Measurements from ENCODE around the gene SAAL1.
A peak's percentile ranks its signal among the peaks of the same experiment; 100 is the strongest.
"Not testable (repeated sequence)": the region's sequence is repeated elsewhere in the genome, so short reads cannot be mapped to it uniquely, and the experiment has no call there.

Gene SAAL1

GRCh38 chr11:18105802-18106574, at the start of gene SAAL1:
Gene SAAL1 (minus strand): TSS chr11:18106082. CDS start chr11:18106041, 41 bp downstream.
- DNase-seq, result peak; percentile 75

- DNase-seq, result no peak
Measured at GRCh38 chr11:18151581-18151980, 45.7 kb upstream of the SAAL1 start.

GRCh38 chr11:18145837-18146236, 40.0 kb upstream of the SAAL1 start:
- no peak for DNase-seq

DNA sequence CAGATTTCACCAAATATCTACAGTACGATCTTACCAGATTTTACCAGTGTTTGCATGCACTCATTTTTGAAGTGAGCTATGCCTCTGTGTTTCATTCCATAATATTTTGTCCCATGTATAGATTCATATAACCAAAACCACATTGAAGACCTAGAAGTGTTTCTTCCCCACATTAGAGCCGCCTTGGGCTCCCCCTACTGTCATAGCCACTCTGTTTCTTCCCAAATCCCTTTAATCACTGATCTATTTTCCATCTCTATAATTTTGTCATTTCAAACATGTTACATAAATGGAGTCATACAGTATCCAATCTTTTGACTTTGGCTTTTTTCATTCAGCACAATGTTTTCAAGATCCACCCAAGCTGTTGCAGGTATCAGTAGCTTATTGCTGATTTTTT, 39.1 kb upstream of the SAAL1 start:
- DNase-seq, result no peak

- no peak for DNase-seq
Measured at GRCh38 chr11:18144243-18144642, 38.4 kb upstream of the SAAL1 start.

DNA sequence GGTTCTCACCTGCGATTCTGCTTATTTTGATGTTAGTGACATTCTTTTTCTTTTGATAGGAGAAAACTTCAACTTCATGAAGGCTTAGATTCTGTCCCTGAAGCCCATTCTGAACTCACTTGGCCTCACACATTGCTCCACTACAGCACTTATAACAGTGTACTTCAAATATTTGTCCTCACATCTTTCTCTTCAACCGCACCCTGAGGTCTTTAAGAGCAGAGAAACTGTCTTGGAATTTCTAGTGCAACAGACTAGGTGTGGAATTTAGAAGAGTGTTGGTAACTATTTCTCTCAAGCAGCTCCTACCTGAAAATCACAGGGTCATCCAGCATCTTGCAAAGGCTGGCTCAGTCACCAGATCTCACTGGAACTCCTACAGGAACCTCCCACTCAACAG, 34.3 kb upstream of the SAAL1 start:
- no peak for DNase-seq

GRCh38 chr11:18137186-18137800, 31.4 kb upstream of the SAAL1 start:
- DNase-seq, result no peak

GRCh38 chr11:18135308-18135707, 29.4 kb upstream of the SAAL1 start:
- DNase-seq, result no peak

- DNase-seq, result no peak
Measured at GRCh38 chr11:18132341-18132740, 26.5 kb upstream of the SAAL1 start, which contains the start of gene MRGPRX3. Gene MRGPRX3 (plus strand): TSS chr11:18132571. CDS start chr11:18137203, 4,632 bp downstream.

GRCh38 chr11:18131115-18131514, 25.2 kb upstream of the SAAL1 start:
- DNase-seq, result not testable (repeated sequence)

DNA sequence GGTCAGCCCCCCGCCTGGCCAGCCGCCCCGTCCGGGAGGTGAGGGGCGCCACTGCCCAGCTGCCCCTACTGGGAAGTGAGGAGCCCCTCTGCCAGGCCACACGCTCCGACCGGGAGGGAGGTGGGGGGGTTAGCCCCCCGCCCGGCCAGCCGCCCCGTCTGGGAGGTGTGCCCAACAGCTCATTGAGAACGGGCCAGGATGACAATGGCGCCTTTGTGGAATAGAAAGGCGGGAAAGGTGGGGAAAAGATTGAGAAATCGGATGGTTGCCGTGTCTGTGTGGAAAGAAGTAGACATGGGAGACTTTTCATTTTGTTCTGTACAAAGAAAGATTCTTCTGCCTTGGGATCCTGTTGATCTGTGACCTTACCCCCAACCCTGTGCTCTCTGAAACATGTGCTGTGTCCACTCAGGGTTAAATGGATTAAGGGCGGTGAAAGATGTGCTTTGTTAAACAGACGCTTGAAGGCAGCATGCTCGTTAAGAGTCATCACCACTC, 15.5 kb upstream of the SAAL1 start:
- DNase-seq, result not testable (repeated sequence)

- peak; percentile 70 for DNase-seq
Measured at GRCh38 chr11:18115360-18116127, 9.7 kb upstream of the SAAL1 start.

DNA sequence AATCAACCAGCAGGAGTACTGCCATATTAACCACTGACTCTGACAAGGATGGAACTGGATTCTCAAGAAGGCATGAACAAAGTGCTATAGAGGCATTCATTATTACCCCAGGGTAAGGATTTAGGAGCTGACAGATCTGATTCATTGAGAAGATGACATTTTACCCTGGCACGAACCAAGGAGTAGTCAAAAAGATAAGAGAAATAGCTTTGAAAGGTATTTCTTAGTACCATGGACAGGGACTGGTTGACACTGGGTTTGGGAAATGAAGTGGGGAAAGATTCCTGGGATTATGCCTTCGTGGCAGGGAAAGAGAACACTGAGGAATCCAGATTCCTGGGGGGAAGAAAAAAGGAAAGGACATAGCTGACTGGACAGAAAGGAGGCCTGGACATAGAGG, 5.1 kb upstream of the SAAL1 start:
- DNase-seq, result no peak

- no peak for DNase-seq
Measured at GRCh38 chr11:18108254-18108653, 2.4 kb upstream of the SAAL1 start.

DNA sequence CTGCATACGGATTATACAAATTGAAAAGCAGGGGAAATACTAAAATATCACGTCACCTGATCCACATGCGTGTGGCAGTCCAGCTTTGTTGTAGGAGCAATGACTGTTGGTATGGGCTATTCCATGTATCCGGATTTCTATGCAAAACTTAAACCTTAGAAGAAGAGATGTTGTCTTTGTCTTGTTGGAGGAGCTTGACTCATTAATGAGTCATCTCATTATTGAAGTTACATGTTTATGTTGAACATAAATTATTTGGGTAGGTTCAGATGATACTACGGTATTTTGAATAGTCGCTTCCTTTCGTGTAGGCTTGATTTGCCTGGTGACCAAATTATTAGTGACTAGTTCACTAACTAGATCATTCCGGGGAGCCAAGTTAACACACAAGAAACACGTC, 806 bp upstream of the SAAL1 start:
- no peak for DNase-seq

DNA sequence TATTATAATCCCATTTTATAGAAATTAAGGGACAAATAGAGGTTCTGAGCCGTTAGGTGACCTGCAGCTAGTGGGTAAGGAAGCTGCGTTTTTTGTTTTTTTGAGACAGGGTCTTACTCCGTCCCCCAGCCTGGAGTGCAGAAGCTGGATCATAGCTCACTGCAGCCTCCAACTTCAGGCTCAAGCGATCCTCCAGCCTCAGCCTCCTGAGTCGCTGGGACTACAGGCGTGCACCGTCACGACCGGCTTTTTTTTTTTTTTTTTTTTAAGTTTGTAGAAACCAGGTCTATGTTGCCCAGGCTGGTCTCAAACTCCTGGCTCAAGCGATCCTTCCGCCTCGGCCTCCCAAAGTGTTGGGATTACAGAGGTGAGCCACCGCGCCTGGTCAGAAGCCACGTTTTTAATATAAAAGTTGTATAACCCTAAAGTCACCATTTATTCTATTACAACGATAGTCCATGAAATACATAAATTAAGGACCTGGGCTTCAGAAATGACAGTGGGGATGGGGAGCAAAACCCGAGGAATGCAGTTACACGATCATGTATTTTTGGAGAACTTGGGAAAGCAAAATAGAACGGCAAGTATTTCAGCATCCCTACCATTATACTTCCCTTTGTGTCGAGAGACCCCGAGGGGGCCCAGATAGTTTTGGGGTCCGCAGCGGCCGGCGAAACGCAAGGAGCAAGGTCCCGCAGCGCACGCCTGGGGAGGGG, 638 bp downstream of the SAAL1 start:
- DNase-seq, result no peak

DNA sequence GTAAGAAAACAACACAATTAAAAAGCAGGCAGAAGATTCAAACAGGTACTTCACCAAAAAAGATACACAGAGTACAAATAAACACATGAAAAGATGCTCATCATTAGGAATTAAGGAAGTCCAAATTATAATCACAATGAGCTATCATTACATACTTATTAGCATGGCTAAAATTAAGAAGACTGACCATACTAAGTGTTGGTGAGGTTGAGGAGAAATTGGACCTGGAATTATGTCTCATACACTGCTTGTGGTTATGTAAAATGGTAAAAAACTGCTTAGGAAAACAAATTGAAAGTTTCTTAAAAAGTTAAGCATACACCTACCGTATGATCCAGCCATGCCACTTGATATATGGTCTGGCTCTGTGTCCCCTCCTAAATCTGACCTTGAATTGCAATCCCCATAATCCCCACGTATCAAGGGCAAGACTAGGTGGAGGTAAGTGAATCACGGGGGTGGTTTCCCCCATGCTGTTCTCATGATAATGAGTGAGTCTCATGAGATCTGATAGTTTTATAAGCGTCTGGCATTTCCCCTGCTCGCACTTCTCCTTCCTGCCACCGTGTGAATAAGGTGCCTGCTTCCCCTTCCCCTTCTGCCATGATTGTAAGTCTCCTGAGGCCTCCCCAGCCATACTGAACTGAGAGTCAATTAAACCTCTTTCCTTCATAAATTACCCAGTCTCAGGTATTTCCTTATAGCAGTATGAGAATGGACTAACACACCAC, 4.8 kb downstream of the SAAL1 start:
- DNase-seq, result no peak

DNA sequence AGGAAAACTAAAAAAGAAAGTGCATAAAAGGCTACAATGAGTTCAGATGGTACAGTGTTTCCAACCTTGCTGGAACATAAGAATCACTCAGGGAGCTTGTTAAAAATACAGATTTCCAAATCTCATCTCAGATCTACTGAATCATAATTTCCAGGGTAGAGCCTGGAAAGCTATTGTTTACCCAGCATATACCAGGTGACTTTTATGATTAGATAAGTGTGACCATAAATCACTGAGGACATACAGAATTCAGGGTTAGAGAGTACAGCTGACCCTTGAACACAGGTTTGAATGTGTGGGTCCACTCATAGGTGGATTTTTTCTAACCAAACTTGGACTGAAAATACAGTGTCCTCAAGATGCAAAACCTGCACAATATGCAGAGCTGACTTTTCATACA, 11.9 kb downstream of the SAAL1 start:
- no peak for DNase-seq

GRCh38 chr11:18091731-18092130, 14.2 kb downstream of the SAAL1 start:
- DNase-seq, result no peak

DNA sequence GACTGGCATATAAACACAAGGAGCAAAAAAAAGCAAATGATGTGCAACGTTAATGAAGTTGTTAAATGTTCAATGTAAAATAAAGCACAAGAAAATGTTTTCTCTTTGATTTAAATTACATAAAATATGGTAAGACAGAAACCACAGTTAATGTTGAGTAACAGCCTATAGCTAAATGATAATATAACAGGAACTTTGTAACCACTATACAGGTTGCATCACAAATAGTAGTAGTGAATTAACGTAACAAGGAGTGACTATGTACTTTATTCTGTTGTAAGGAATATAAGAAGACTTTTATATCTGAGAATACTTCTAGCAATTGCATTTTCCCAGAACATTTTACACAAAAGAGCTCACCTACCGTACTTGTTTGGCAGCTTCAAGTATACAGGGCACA, 16.9 kb downstream of the SAAL1 start:
- no peak for DNase-seq

- DNase-seq, result no peak
Measured at GRCh38 chr11:18088366-18088765, 17.5 kb downstream of the SAAL1 start.

- no peak for DNase-seq
Measured at GRCh38 chr11:18081551-18081950, 24.3 kb downstream of the SAAL1 start.
